Naive thymus-derived CD4-positive, alpha-beta T cell (primary cell): ENCODE data around the gene PPARG. TPM values are rescaled to one million over a fixed set of nuclear protein-coding genes. Genes with fewer than 3 reads are reported as not detected.

Source experiments
- ATAC-seq: fragments of 150-1000 bp; cut with Tn5 transposase; 2 replicates; pipeline ENCODE4 v1.10.0; 2021; ENCODE audit warnings: mild to moderate bottlenecking, moderate library complexity
- CTCF ChIA-PET: fragments of 350-600 bp; sonication (Branson Sonifier 250); formaldehyde crosslinking; loops from one replicate; lab custom pipeline; 2021; ENCODE audit warnings: antibody characterized with exemption; lab: Charles Lee
- POLR2A ChIA-PET: fragments of 350-600 bp; sonication (Branson Sonifier 250); formaldehyde crosslinking; loops from one replicate; lab custom pipeline; 2021; ENCODE audit warnings: antibody characterized with exemption, inconsistent platforms; lab: Charles Lee
- DNase-seq, 9 donors: peaks; one replicate each; pipeline versions ENCODE4 v3.0.0 to v3.0.0-alpha.2; 2020 to 2022; ENCODE audit warnings: mixed read lengths in 1 of 9
- H3K27ac ChIP-seq: one replicate; pipeline ENCODE4 v1.7.0; 2013; ENCODE audit warnings: mild to moderate bottlenecking, low read depth, low read length, moderate library complexity
- H3K27me3 ChIP-seq, 2 donors: one replicate each; pipeline ENCODE4 v1.7.0; 2013; ENCODE audit warnings: low read length in 2 of 2, mild to moderate bottlenecking in 2 of 2, moderate library complexity in 2 of 2; ENCODE audit not compliant: control insufficient read depth in 2 of 2, insufficient read depth in 2 of 2
- H3K36me3 ChIP-seq, 3 experiments: 1 replicate in 2 of 3; 2 replicates in 1 of 3; pipeline ENCODE4 v1.7.0; 2013; ENCODE audit warnings: low read length in 3 of 3, mild to moderate bottlenecking in 3 of 3, moderate library complexity in 1 of 3; ENCODE audit not compliant: insufficient read depth in 3 of 3, control insufficient read depth in 2 of 3
- H3K4me1 ChIP-seq, 2 donors: one replicate each; pipeline ENCODE4 v1.7.0; 2013; ENCODE audit warnings: low read length in 2 of 2, mild to moderate bottlenecking in 2 of 2, moderate library complexity in 1 of 2; ENCODE audit not compliant: control insufficient read depth in 2 of 2, insufficient read depth in 2 of 2
- H3K4me3 ChIP-seq: 2 replicates; pipeline ENCODE4 v1.7.0; 2013; ENCODE audit warnings: mild to moderate bottlenecking, low read length
- H3K9me3 ChIP-seq, 3 experiments: 1 replicate in 2 of 3; 2 replicates in 1 of 3; pipeline ENCODE4 v1.7.0; 2013; ENCODE audit warnings: low read length in 3 of 3; ENCODE audit not compliant: control insufficient read depth in 2 of 3
- H3K27ac Mint-ChIP-seq, 9 donors: one replicate each; pipeline ENCODE4 v1.8.0; 2020 to 2022; ENCODE audit warnings: mixed read lengths in 9 of 9, mild to moderate bottlenecking in 8 of 9, moderate library complexity in 5 of 9, inconsistent platforms in 2 of 9
- H3K27me3 Mint-ChIP-seq, 5 donors: one replicate each; pipeline ENCODE4 v1.8.0; 2021 to 2022; ENCODE audit warnings: mixed read lengths in 5 of 5, mild to moderate bottlenecking in 1 of 5
- H3K36me3 Mint-ChIP-seq, 5 donors: one replicate each; pipeline ENCODE4 v1.8.0; 2020 to 2022; ENCODE audit warnings: mixed read lengths in 5 of 5, mild to moderate bottlenecking in 3 of 5, inconsistent platforms in 1 of 5
- H3K4me1 Mint-ChIP-seq, 7 donors: one replicate each; pipeline ENCODE4 v1.8.0; 2020 to 2022; ENCODE audit warnings: mixed read lengths in 7 of 7, mild to moderate bottlenecking in 3 of 7, inconsistent platforms in 1 of 7
- H3K4me3 Mint-ChIP-seq, 10 donors: one replicate each; pipeline ENCODE4 v1.8.0; 2020 to 2022; ENCODE audit warnings: mild to moderate bottlenecking in 10 of 10, mixed read lengths in 10 of 10, moderate library complexity in 6 of 10, inconsistent platforms in 2 of 10
- H3K9me3 Mint-ChIP-seq, 11 donors: one replicate each; pipeline ENCODE4 v1.8.0; 2020 to 2022; ENCODE audit warnings: mixed read lengths in 11 of 11, mild to moderate bottlenecking in 4 of 11, inconsistent platforms in 1 of 11, moderate library complexity in 1 of 11
- intact Hi-C, 2 donors: fragments of 100-400 bp; cut with micrococcal nuclease; formaldehyde crosslinking; loops; one replicate each; pipeline ENCODE4 v1.15.1; 2023
- polyA plus RNA-seq, 2 donors: library from polyadenylated mRNA; unstranded; fragments of 300-500 nt; fragmentation: Illumina TruSeq; gene quantifications; one replicate each; pipeline ENCODE4 v1.2.3, GENCODE V29; 2021
- total RNA-seq, 6 experiments: library from RNA in 5 of 6; stranded (reverse) in 5 of 6; gene quantifications; 1 replicate in 5 of 6; 2 replicates in 1 of 6; pipeline ENCODE4 v1.2.3 and lab custom pipeline; 2021 to 2026

The PPARG gene
- total and polyA plus RNA-seq, 7 experiments from 2014 or later: 0.37 to 2.1 (median 0.51) TPM; not detected in 3

- DNase-seq: no peak
- no peak overlapping the region for H3K27ac ChIP-seq
- Mint-ChIP-seq H3K4me3 (no peak overlapping the region), H3K4me1 (no peaks in the 10 kb centered on the region), H3K9me3 (no peaks in the 10 kb centered on the region), H3K36me3 (no peaks in the 10 kb centered on the region), H3K27ac (no peak overlapping the region), H3K27me3 (peaks cover 6 to 23% (median 11%) of the 10 kb centered on the region in 5 donors)
- intact Hi-C loops: no loop called here
- ATAC-seq: no peak
- ChIA-PET POLR2A (no interaction called here), CTCF (no interaction called here)
- H3K4me3 ChIP-seq: no peak overlapping the region
- no peaks in the 10 kb centered on the region for H3K4me1 ChIP-seq
- H3K36me3 ChIP-seq: no peaks in the 10 kb centered on the region
- H3K27me3 ChIP-seq: no peaks in the 10 kb centered on the region
- no peaks in the 10 kb centered on the region for H3K9me3 ChIP-seq
Observed at GRCh38 chr3:12423918-12424630, 135.2 kb downstream of the PPARG start.

GRCh38 chr3:12424635-12425319 lies 135.9 kb downstream of the PPARG start:
- Mint-ChIP-seq H3K4me1 (no peaks in the 10 kb centered on the region), H3K36me3 (no peaks in the 10 kb centered on the region), H3K9me3 (no peaks in the 10 kb centered on the region), H3K4me3 (no peak overlapping the region), H3K27ac (no peak overlapping the region), H3K27me3 (peaks cover 6 to 23% (median 11%) of the 10 kb centered on the region in 5 donors)
- Histone ChIP-seq H3K27me3 (no peaks in the 10 kb centered on the region), H3K4me1 (no peaks in the 10 kb centered on the region), H3K27ac (no peak overlapping the region), H3K9me3 (no peaks in the 10 kb centered on the region), H3K36me3 (no peaks in the 10 kb centered on the region), H3K4me3 (no peak overlapping the region)
- intact Hi-C loops: no loop called here
- DNase-seq (no peak), ATAC-seq (no peak)
- POLR2A ChIA-PET: no interaction called here
- CTCF ChIA-PET: no interaction called here

GRCh38 chr3:12425850-12426579 lies 137.1 kb downstream of the PPARG start:
- CTCF ChIA-PET: no interaction called here
- no peaks in the 10 kb centered on the region for H3K36me3 Mint-ChIP-seq
- ATAC-seq (no peak), DNase-seq (no peak)
- Histone ChIP-seq H3K27ac (no peak overlapping the region), H3K4me3 (no peak overlapping the region), H3K36me3 (no peaks in the 10 kb centered on the region), H3K27me3 (no peaks in the 10 kb centered on the region), H3K9me3 (no peaks in the 10 kb centered on the region), H3K4me1 (no peaks in the 10 kb centered on the region)
- H3K27ac Mint-ChIP-seq: no peak overlapping the region
- no peaks in the 10 kb centered on the region for H3K9me3 Mint-ChIP-seq
- intact Hi-C loops: no loop called here
- POLR2A ChIA-PET: no interaction called here
- H3K4me3 Mint-ChIP-seq: no peak overlapping the region
- peaks cover 11 to 25% (median 11%) of the 10 kb centered on the region in 5 donors for H3K27me3 Mint-ChIP-seq
- H3K4me1 Mint-ChIP-seq: no peaks in the 10 kb centered on the region

DNA sequence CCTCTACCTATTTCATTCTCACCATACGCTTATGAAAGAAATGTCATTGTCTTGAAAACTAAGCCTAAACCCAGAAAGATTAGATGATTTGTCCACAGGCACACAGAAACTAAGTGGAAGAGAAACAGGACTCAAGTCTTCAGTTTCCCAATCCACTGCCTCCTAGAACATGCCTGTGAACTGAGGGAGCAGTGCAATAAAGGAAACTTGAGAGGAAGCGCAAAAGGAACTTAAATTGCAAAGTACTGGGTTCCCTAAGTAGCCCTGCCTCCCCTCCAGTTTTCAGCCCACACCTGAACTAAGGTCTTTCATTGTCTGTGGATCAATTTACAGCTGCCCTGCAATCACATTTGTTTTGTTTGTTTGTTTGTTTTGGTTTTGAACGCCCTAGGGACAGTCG lies 138.7 kb downstream of the PPARG start:
- POLR2A ChIA-PET: no interaction called here

DNA sequence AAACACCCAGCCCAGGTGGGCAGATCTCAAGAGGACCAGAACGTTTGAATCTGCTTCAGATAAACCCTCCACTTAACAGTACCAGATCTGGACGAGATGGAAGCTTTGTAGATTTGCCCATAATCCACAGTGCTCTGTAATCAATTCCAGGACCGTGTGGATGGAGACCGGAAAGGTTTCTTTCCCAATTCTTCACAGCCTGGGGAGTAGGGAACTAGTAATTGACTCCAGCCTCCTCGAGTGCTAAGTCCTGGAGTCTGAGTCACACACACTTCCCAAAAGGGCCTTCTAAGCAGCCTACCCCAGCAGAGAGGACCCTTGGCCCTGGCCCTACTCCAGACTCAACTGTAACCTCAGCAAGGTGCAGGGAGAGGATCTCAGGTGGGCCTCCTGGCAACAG lies 139.3 kb downstream of the PPARG start:
- Histone ChIP-seq H3K4me1 (no peaks in the 10 kb centered on the region), H3K27ac (no peak overlapping the region), H3K27me3 (no peaks in the 10 kb centered on the region), H3K9me3 (no peaks in the 10 kb centered on the region), H3K36me3 (no peaks in the 10 kb centered on the region), H3K4me3 (no peak overlapping the region)
- Mint-ChIP-seq H3K9me3 (no peaks in the 10 kb centered on the region), H3K4me3 (no peak overlapping the region), H3K27ac (no peak overlapping the region), H3K4me1 (no peaks in the 10 kb centered on the region), H3K27me3 (peaks cover 11 to 25% (median 16%) of the 10 kb centered on the region in 5 donors), H3K36me3 (no peaks in the 10 kb centered on the region)
- ChIA-PET POLR2A (no interaction called here), CTCF (no interaction called here)
- ATAC-seq (no peak), DNase-seq (no peak)
- intact Hi-C loops: no loop called here

More for the DNA sequence above, 138.7 kb downstream of the PPARG start:
- Histone ChIP-seq H3K4me1 (no peaks in the 10 kb centered on the region), H3K27ac (no peak overlapping the region), H3K9me3 (no peaks in the 10 kb centered on the region), H3K27me3 (no peaks in the 10 kb centered on the region), H3K36me3 (no peaks in the 10 kb centered on the region), H3K4me3 (no peak overlapping the region)
- H3K27ac Mint-ChIP-seq: no peak overlapping the region
- H3K36me3 Mint-ChIP-seq: no peaks in the 10 kb centered on the region
- H3K27me3 Mint-ChIP-seq: peaks cover 11 to 25% (median 16%) of the 10 kb centered on the region in 5 donors
- H3K9me3 Mint-ChIP-seq: no peaks in the 10 kb centered on the region
- H3K4me1 Mint-ChIP-seq: no peaks in the 10 kb centered on the region
- ATAC-seq (no peak), DNase-seq (no peak)
- no peak overlapping the region for H3K4me3 Mint-ChIP-seq
- intact Hi-C loops: no loop called here
- CTCF ChIA-PET: no interaction called here

DNA sequence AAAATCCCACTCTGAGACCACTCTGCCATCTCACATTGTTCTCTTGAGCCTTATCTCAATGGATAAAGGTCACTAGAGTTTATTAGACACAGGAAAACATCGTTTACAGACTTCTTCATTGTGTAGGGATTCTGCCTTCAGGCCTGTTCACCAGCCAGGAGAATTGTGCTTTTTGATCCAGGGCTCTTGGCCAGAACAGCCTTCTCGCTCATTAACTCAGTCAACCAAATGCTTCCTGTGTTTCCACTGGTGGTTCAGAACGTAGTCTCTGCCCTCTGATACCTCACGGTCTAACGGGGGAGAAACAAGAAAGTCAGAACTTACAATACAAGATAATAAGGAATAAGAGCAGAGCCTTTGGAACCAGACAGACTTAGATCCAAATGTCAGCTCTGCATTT lies 141.2 kb downstream of the PPARG start:
- Mint-ChIP-seq H3K4me1 (no peaks in the 10 kb centered on the region), H3K9me3 (no peaks in the 10 kb centered on the region), H3K27me3 (peaks cover 4 to 15% (median 13%) of the 10 kb centered on the region in 5 donors), H3K27ac (no peak overlapping the region), H3K4me3 (no peak overlapping the region), H3K36me3 (no peaks in the 10 kb centered on the region)
- H3K9me3 ChIP-seq: no peaks in the 10 kb centered on the region
- no peak overlapping the region for H3K27ac ChIP-seq
- H3K4me3 ChIP-seq: no peak overlapping the region
- no peaks in the 10 kb centered on the region for H3K4me1 ChIP-seq
- no peaks in the 10 kb centered on the region for H3K36me3 ChIP-seq
- ChIA-PET CTCF (interaction anchor here (0.7 kb wide), 1 partner anchor 9 kb away, joined by 4 read pairs; no protein-coding TSS in a partner anchor), POLR2A (no interaction called here)
- no peak for ATAC-seq
- no peaks in the 10 kb centered on the region for H3K27me3 ChIP-seq
- DNase-seq: no peak
- intact Hi-C loops: no loop called here
